HG03097 (cell line): ENCODE data around the gene PARD3B.

ENCODE experiments used
- ATAC-seq: cut with Tn5 transposase; IDR thresholded peaks from one replicate; pipeline ENCODE4 v1.9.1; 2021; ENCODE audit not compliant: unreplicated experiment, low FRiP score

Gene PARD3B

DNA sequence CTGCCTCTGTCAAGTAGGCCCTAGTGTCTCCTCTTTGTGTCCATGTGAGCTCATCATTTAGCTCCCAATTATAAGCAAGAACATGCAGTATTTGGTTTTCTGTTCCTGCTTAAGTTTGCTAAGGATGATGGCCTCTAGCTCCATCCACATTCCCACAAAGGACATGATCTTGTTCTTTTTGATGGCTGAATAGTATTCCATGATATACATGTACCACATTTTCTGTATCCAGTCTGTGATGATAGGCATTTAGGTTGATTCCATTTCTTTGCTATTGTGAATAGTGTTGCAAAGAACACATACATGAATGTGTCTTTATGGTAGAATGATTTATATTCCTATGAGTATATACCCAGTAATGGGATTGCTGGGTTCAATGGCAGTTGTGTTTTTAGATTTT, 263.2 kb downstream of the PARD3B start:
- ATAC-seq: no peak

DNA sequence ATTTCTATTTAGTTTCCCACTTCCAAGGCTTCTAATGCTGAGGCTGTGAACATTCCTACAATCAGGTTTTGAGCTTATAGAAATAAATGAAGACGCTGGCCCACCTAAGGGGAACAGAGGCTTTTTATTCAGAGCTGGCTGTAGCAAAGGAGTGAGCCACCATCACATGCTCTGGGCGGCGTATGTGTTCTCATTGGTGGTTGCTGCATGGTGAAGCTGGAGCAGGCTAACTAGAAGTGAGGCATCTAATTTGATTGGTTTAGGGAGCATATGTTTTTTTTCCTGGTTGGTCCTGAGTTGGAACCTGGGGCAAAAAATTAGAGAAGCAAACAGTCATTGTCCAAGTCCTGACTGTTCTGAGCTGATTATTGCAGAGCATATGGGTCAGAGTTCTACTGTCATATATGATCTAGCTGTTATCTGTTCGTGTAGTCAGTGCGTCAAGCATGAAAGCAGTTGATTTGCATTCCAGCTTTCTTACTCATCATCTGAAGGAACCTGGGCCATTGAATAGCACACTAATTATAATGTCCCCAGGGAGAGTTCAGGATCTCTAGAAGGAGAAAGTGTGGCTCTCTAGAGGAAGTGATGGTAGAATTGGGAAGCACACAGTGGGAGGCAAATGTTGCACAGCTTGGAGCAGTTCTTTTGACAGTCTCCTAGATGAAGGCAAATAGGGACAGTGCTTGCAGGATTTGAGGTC, 279.6 kb downstream of the PARD3B start:
- no peak for ATAC-seq

DNA sequence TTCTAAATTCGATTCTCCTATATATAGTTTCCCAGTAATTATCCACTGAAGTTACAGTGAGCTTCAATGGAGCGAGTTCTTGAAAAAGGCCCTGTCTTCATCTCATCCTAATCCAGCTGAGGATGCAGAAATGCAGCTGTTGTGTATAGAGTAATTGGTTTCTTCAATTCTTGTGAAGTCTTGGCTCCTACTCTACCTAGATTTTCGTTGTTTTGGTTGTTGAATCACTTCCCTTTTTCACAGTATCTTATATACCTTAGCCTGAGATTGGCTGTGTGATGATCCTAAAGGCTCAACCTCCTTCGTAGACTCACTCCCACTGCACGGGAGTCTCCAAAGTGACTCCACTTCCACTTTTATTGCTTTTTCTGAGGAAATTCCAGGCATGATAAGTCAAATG, 280.4 kb downstream of the PARD3B start:
- no peak for ATAC-seq

DNA sequence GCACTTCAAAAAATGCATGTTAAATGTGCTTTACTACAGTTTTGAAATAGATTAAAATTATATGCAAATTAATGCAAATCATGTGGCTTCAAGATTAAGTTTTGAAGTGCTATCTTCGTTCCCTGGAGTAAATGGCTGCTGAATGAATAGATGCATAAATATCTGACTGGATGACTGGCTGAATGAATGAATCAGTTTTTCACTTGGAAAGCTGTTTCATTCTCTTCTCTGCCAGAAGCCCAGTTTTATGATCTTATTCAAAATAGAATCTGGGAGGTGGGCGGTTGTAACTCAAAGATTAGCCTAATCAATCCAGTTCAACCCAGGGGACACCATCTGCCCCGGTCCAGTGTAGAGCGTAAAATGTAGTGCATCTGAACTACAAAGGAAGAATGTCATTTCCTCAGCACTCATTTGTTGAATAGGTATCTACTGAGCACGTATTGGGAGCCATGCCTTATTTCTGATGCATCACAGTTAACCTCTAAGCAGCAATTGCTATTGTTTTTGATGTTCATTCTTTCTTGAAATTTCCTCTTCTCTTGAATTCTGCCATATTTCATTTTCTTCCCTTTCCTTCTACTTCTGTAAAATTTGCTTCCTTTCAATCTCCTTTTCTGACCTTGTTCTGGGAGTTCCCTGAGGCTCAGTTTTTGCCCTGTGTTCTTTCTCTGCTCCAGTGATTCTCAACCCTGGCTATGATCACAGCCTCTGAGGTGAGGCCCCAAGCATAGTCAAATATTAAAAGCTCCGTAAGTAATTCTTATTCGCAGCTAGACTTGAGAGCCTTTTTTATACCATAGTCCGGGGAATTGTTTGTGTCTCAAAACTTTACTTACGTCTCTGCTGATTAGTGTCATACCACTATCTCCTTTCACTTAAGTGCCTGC, 282.7 kb downstream of the PARD3B start:
- ATAC-seq: no peak

DNA sequence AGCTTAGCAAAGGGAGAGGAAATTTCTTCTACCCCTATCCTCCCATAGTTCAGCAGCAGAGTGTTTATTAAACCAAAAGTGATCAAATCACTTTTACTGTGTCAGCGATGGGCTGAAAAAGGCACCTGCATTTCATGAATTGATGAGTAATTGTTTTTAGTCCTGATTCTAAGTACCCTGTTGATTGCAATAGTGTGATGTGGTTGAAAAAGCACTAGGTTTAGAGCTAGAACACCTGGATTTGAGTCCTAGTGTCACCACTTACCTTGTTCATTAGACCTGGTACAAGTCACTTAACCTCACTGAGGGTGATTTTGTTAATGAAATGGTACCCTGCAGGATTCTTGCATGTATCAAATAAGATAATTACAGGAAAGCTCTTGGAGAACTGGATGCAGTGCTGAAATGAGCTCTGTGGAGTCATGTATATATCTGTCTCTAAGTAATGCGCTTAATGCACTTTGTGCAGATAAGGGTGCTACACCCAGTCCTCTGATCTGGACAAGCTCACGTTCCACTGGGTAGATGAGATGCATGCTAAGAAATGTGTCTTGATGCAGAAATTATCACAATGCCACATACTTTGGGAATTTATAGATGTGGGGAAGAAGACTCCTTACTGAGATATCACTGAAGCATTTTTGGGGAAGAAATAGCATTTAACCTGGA, 289.6 kb downstream of the PARD3B start:
- ATAC-seq: no peak

DNA sequence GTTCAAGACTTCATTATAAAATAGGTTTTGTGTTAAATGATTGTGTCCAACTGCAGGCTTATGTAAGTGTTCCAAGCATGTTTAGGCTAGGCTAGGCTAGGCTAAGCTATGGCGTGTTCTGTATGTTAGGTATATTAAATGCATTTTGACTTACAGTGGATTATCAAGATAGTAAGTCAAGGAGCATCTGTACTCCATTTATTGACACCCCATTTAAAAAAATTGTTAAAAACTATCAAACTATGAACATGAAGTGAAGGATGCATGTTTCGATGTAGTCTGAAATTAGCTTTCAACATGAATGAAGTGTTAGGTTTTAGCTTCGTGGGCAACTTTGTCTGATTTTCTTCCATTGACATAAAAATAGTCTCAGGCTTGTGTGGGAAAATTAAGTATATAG, 290.5 kb downstream of the PARD3B start:
- no peak for ATAC-seq

DNA sequence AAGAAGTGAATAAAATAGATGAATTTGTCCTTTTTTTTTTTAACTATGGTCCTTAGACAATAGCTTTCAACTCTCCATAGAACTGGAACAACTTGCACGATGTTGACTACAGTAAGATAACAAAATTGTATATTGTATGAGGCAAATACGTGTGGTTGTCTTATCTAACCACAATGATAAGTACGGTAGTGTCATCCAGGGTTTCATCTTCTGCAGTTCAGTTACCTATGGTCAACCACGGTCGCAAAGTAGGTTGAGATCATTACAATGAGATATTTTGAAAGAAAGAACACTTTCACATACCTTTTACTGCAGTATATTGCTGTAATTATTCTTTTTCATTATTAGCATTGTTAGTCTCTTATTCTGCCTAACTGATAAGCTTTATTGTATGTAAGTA, 295.2 kb downstream of the PARD3B start:
- ATAC-seq: no peak

DNA sequence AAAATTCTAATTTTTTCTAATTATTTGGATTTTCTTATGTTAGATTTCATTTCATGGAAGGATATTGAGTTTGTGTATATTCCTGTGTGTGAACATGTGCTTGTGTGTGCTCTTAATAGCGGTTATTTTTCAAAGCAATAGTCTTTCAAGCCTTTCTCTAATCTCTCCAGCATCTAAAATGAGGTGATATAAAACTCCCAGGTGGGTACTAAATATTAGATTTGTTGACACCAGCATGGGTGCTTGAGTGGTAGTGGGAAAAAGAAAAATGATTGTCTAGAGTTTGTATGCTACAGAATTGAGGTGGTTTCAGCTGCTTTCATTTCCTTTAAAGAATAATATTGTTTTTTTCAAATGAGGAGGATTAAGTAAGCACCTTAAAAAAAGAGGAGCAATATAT, 296.8 kb downstream of the PARD3B start:
- no peak for ATAC-seq

DNA sequence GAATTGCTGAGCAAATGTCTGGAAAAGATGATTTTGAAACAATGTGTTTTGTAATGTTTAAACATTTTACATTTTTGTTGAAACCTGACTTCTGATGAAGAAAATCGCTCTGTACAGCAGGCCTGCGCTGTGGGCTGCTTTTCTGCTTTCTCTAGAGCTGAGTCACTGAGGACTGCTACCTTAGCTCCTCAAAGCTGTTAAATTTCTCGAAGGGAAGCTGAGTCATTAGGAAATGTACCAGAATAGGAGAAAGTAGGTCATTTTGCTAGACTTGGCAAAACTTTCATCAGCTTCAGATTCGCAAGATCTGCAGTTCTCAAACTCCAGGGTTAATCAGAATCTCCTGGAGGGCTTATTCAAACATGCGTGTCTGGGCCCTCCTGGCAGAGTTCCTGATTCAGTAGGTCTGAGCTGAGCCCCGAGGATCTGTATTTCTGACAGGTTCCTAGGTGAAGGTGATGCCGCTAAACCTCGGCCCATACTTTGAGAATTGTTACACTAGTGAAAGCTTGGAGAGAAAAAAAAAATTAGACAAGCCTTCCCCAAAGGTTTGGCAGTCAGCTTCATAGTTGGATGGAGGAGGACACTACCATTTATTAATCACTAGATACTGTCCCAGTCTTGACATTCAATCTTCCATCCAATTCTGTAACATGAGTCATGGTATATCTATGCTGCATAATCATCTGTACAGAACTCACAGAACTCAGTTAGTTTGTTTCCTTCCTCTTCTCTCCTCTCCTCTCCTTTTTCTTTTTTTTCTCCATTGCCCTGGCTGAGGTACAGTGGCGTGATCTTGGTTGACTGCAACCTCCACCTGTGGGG, 297.6 kb downstream of the PARD3B start:
- no peak for ATAC-seq

DNA sequence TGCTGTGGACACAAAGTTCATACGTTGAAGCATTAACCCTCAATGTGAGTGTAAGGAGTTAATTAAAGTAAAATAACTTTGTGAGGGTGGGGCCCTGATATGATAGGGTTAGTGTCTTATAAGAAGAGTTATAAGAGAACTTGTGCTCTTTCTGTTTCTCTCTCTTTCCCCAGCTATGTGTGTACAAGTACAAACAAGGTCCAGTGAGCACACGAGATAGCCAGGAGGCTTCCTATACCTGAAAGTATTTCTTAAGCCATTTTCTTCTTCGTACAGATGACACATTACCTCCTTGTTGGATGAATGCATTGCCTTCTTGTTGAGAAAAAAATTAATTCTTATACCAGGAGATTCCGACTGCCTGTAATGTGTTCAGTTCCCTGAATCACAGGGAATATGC, 301.2 kb downstream of the PARD3B start:
- ATAC-seq: no peak

DNA sequence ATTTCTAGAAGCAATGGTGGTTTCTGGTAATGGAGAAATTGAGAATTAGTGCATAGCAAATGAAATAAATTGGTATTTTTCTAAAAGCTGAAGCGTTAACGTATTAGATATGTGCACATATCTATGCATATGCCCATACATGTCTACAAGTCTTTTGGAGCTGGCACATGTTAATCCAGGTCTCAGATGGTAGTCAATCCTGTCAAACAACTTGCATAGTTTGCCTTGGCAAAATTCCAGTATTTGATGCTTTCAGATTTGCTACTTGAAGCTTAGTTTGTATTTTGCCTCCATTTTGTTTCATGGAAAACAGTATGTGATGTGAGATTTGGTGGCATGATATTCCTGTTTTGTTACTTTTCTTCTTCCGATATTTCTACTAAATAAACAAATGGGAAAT, 304.6 kb downstream of the PARD3B start:
- no peak for ATAC-seq

DNA sequence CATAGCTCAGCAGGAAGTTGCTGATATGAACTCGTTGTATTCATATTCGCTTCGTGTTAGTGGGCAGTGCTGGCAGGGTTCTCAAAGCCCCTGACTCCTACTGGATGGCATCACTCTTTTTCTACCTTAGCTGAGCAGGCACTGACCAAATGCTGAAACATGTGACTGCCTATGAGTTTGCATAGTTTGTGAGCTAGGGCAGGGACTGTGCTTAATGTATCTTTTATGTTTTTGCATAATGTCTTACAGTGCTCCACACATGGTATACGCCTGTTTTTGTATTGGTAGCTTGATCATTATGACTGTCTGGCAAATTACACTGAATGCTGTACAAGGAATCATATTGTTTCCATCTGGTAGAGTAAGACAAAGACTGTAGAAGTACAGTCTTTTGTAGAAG, 305.3 kb downstream of the PARD3B start:
- no peak for ATAC-seq

DNA sequence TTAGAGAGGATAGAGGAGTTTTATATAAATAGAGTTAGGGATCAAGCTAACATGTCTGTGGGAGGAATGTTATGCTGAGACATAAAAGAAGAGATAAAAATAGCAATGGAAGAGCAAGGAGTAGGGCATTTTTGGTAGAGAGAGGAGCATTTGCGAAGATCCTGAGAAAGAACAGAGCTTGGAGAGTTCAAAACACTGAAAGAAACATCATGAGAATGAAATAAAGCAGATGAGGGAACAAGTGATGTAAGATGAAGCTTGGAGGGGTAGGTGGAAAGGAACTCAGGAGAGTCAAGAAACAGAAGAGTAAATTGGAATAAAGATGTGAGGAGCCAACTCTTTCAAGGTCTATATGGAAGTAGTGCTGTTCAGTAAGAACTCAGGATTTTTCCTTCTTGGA, 308.6 kb downstream of the PARD3B start:
- no peak for ATAC-seq

DNA sequence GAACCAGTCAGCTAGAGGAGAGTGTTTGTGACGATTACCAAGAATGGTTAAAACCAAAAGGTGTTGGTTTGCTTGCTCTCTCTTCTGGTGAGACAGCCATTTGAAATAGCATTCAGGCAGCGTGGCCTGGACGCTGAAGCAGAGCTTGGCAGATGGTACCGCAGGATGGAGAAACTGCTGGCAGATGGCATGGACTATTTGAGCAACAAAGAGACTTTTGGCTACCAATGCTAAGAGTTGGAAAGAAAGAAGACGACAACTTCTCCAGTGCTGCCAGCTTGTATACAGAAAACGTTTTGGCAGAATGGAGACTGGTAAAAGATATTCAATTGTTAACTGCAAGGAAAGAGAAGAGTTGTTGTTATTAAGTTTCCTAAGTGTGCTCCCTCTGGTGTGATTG, 315.0 kb downstream of the PARD3B start:
- no peak for ATAC-seq

DNA sequence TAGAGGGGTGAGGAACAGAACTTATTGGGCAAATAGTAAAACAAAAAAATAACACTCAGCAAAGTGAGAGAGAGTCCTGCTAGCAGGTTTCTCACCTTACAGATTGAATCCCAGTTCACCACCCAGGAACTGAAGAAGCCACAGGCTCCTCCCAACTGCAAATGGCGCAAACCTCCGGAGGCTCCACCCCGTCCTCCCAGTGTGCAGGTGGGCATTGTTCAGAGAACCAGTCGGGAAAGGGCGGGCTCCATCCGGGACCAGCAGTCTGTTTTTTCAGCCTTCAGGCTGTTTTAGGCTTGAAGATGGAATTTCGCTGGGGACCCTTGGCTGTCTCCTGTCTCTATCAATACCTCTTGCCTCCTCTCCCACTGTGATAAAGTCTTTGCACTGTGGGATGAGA, 317.5 kb downstream of the PARD3B start:
- ATAC-seq: no peak

DNA sequence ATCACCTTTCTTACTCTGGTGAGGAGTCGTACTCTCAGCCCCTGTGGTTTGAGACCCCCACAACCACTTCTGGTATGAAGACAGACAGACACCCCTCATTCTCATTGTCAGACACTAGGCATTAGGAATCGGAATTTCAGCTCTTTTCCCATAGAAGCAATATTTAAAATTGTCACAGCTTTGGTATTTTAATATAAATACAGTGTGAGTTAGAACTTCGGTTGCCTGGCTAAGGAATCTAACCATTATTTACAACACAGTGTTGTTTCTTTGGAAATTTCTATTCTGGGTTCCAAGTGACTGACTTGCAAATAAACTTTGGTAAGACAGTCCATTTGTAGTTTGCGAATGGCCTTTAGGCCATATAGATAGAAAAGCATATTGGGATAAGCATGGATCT, 318.1 kb downstream of the PARD3B start:
- ATAC-seq: no peak

DNA sequence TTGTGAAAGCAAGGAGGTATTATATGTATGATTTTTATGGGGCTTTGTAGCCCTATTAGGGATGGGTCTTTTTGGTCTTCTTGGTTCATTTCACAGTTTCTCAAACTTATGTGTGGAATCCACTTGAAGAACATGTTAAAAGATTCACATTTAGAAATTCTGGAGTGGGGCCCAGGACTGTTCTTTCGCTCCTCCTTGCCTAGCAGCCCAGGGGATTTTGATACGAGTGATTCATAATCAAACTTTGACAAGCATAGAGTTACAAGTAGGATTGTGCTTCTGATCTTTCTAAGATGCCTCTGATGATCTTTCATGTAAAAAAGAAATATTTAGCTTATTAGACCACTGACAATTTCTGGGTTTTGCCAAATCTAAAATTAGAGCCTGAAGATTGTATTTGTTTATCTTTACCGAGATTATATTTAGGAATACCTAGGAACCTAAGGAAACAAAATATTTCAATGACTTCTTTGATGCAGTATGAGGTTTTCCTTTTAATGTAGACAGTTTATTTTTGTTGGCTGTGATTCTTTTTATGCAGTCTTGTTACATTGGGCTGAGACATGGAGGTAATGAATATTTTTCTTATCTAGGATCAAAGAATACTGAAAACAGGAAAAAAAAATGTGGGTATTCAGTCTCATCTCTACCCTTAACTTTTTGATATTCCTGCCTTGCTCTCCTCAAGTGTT, 324.0 kb downstream of the PARD3B start:
- no peak for ATAC-seq

DNA sequence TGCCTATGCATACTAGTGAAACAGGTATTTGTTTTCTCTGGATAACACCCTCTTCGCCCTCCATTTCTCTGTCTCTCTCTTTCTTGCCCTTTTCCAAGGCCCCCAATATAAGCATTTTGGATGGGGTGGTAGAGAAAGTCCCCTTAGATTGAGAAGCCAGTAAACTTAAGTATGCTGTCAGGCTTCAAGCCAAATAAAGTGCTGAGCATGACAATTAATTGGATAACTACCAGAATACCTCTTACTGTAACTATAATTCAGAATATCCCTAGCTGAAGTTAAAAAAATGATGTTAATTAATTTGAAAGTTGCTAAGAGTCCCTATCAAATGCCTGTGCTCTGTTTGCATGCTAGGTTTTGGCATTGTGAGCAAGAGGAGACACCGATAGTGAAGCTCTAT, 324.8 kb downstream of the PARD3B start:
- no peak for ATAC-seq

DNA sequence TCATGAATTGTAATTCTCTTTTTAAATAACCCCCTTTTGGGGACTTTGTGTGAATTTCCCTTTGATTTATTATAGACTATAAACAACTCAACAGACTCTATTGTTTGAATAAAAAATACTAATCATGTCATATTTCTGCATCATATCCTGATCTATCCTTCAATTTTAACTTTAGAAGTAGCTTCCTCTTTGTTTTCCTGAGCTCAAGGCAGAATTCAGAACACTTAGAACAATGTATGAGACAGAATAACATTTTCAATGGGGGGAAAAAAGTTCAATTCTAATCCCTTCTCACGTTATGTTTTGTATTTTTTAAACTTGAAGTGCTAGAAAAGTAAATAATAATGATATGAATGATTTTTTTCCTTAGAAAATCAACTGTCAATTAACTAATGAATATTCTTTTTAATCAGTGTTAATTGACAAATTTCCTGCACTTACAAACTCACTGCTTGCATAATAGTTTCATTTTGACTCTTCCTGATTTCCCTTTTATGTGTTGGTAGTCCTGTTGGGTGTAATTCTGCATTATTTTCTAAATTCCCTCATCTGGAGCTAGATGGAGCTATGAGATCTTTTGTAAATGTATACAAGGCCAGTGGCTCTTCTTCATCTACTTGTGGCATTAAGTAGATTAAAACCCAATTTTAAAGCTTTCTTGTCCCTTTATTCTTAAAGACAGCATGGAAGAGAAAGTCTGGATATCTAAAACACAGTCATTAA, 326.1 kb downstream of the PARD3B start:
- no peak for ATAC-seq

DNA sequence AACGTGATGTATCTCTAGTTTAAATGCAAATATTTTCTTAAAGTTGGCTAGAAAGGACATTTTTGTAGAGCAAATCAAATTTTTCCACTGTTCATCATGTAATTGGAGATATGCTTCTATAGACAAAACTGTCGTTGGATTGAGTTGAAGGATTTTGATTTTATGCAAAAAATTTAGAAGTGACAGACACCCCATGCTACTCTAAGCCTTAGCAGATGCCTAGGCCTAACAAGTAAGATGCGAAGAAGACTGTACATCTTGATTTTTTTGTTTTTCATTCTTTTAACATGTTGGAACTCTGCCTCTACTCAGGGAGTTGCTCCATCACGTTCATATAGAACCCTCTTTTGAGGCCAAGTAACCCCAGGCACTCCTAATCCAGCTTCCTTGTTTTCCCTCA, 331.0 kb downstream of the PARD3B start:
- ATAC-seq: no peak
